Measurements from ENCODE around the gene MATR3.
"Not testable (repeated sequence)": the region's sequence is repeated elsewhere in the genome, so short reads cannot be mapped to it uniquely, and the experiment has no call there.

DNA sequence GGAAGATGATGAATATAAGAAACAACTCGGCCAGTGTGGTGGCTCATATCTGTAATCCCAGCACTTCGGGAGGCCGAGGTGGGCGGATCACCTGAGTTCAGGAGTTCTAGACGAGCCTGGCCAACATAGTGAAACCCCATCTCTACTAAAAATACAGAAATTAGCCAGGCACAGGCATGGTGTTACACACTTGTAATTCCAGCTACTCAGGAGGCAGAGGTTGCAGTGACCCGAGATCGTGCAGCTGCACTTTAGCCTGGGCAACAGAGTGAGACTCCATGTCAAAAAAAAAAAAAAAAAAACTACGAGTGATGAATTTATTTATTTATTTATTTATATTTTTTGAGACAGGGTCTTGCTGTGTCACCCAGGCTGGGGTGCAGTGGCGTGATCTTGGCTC, 54.3 kb downstream of the MATR3 start:
- not testable (repeated sequence) for TF ChIP-seq SUZ12 (IDR thresholded peaks at IDR 0.05); SP1 (IDR thresholded peaks at IDR 0.05); TARDBP (IDR thresholded peaks at IDR 0.05); HDGF (IDR thresholded peaks at IDR 0.05; ENCODE audit: borderline replicate concordance); ZNF384 (IDR thresholded peaks at IDR 0.05); FOXM1 (IDR thresholded peaks at IDR 0.05; ENCODE audit: borderline replicate concordance)
- TF ChIP-seq, protein P1, sequence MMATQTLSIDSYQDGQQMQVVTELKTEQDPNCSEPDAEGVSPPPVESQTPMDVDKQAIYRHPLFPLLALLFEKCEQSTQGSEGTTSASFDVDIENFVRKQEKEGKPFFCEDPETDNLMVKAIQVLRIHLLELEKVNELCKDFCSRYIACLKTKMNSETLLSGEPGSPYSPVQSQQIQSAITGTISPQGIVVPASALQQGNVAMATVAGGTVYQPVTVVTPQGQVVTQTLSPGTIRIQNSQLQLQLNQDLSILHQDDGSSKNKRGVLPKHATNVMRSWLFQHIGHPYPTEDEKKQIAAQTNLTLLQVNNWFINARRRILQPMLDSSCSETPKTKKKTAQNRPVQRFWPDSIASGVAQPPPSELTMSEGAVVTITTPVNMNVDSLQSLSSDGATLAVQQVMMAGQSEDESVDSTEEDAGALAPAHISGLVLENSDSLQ (IDR thresholded peaks at IDR 0.05), result not testable (repeated sequence)

All from HEK293T (cell line).